DND-41 (cell line): ENCODE data around the gene DCAF15.

Experiments used
- ATAC-seq: fragments of 200-7000 bp; cut with Tn5 transposase; 3 replicates; pipeline ENCODE4 v1.9.1; 2021; ENCODE audit warnings: low read depth; ENCODE audit not compliant: insufficient read depth
- DNase-seq: peaks from one replicate; pipeline ENCODE4 v3.0.0-alpha.2; 2020
- H2AFZ ChIP-seq: 2 replicates; pipeline ENCODE4 v1.6.0; 2012; ENCODE audit warnings: low read depth, low read length
- H3K27ac ChIP-seq: 2 replicates; pipeline ENCODE4 v1.5.1; 2012; ENCODE audit warnings: low read length, inconsistent platforms
- H3K27me3 ChIP-seq: fragments of 200-600 bp; sonication (generic); 2 replicates; pipeline ENCODE4 v1.6.0; 2012; ENCODE audit warnings: low read length, mild to moderate bottlenecking, inconsistent platforms; ENCODE audit not compliant: insufficient read depth, poor library complexity
- H3K36me3 ChIP-seq: 2 replicates; pipeline ENCODE4 v1.5.1; 2012; ENCODE audit warnings: low read length, inconsistent platforms; ENCODE audit not compliant: insufficient read depth
- H3K4me1 ChIP-seq: 2 replicates; pipeline ENCODE4 v1.5.1; 2012; ENCODE audit warnings: mild to moderate bottlenecking, low read length; ENCODE audit not compliant: insufficient read depth
- H3K4me2 ChIP-seq: 2 replicates; pipeline ENCODE4 v1.6.0; 2012; ENCODE audit warnings: mild to moderate bottlenecking, moderate library complexity, low read length, inconsistent platforms; ENCODE audit not compliant: insufficient read depth
- H3K4me3 ChIP-seq, 2 experiments: fragments of 200-600 bp in 1 of 2; shearing (Covaris generic) in 1 of 2; 2 replicates each; pipeline ENCODE4 v1.5.1; 2012 to 2016; ENCODE audit warnings: inconsistent platforms in 2 of 2, low read length in 2 of 2, mild to moderate bottlenecking in 2 of 2, low read depth in 1 of 2, moderate library complexity in 1 of 2
- H3K79me2 ChIP-seq: 2 replicates; pipeline ENCODE4 v1.6.0; 2012; ENCODE audit warnings: low read length, inconsistent platforms; ENCODE audit not compliant: insufficient read depth
- H3K9ac ChIP-seq: 2 replicates; pipeline ENCODE4 v1.6.0; 2012; ENCODE audit warnings: low read depth, mild to moderate bottlenecking, inconsistent platforms, low read length, moderate library complexity
- H3K9me3 ChIP-seq: 2 replicates; pipeline ENCODE4 v1.5.1; 2012; ENCODE audit warnings: low read length, moderate library complexity, mild to moderate bottlenecking, inconsistent platforms; ENCODE audit not compliant: insufficient read depth, severe bottlenecking
- H4K20me1 ChIP-seq: 2 replicates; pipeline ENCODE4 v1.6.0; 2012; ENCODE audit warnings: low read length; ENCODE audit not compliant: insufficient read depth
- CTCF ChIP-seq: IDR thresholded peaks from 2 replicates; pipeline ENCODE4 v1.5.1; 2012; ENCODE audit warnings: borderline replicate concordance, low read length, moderate library complexity, mild to moderate bottlenecking; ENCODE audit not compliant: poor library complexity, severe bottlenecking; ENCODE audit errors: extremely low read depth
- EZH2 ChIP-seq: IDR thresholded peaks from 3 replicates; pipeline ENCODE4 v1.6.1; 2012; ENCODE audit warnings: borderline replicate concordance, low read depth, mild to moderate bottlenecking, moderate library complexity, low read length, inconsistent platforms; ENCODE audit not compliant: severe bottlenecking

DCAF15 gene

GRCh38 chr19:13932149-13932637, 20.1 kb upstream of the DCAF15 start:
- Histone ChIP-seq H3K4me3 (no peak overlapping the region), H3K27me3 (no peaks in the 10 kb centered on the region), H2AFZ (no peak overlapping the region), H3K9me3 (no peaks in the 10 kb centered on the region), H3K4me1 (no peaks in the 10 kb centered on the region), H4K20me1 (no peaks in the 10 kb centered on the region; the same call in 1 of the 2 replicates), H3K9ac (no peak overlapping the region), H3K79me2 (no peaks in the 10 kb centered on the region), H3K36me3 (peaks cover 25% of the 10 kb centered on the region), H3K27ac (no peak overlapping the region), H3K4me2 (no peak overlapping the region)
- no peak for DNase-seq
- TF ChIP-seq EZH2 (no peak), CTCF (no peak)
- no peak for ATAC-seq

- no peak overlapping the region for H3K27ac ChIP-seq
- H3K4me2 ChIP-seq, result no peak overlapping the region
- H3K36me3 ChIP-seq, result peaks cover 21% of the 10 kb centered on the region
- H3K79me2 ChIP-seq, result no peaks in the 10 kb centered on the region
- no peak overlapping the region for H2AFZ ChIP-seq
- DNase-seq (no peak), ATAC-seq (no peak)
- no peaks in the 10 kb centered on the region for H3K27me3 ChIP-seq
- H3K4me1 ChIP-seq, result no peaks in the 10 kb centered on the region
- H3K9ac ChIP-seq, result no peak overlapping the region
- no peaks in the 10 kb centered on the region; the same call in 1 of the 2 replicates for H4K20me1 ChIP-seq
- no peak overlapping the region for H3K4me3 ChIP-seq
- TF ChIP-seq CTCF (no peak), EZH2 (no peak)
- no peaks in the 10 kb centered on the region for H3K9me3 ChIP-seq
These were observed 19.4 kb upstream of the DCAF15 start for GRCh38 chr19:13932911-13933393.

- Histone ChIP-seq H3K36me3 (peaks cover 12% of the 10 kb centered on the region), H3K79me2 (no peaks in the 10 kb centered on the region), H4K20me1 (no peaks in the 10 kb centered on the region; the same call in 1 of the 2 replicates), H3K4me2 (no peak overlapping the region), H3K4me3 (no peak overlapping the region), H3K9ac (no peak overlapping the region), H2AFZ (no peak overlapping the region), H3K27me3 (no peaks in the 10 kb centered on the region), H3K27ac (no peak overlapping the region), H3K9me3 (no peaks in the 10 kb centered on the region), H3K4me1 (no peaks in the 10 kb centered on the region)
- DNase-seq (no peak), ATAC-seq (no peak)
- no peak for TF ChIP-seq CTCF
- TF ChIP-seq EZH2, result no peak
These were observed 17.6 kb upstream of the DCAF15 start for GRCh38 chr19:13934785-13935109.
